GM12878 (cell line): ENCODE measurements around the gene CNR2. TPM values are rescaled to one million over a fixed set of nuclear protein-coding genes. Genes with fewer than 3 reads are reported as not detected.
A peak's percentile ranks its signal among the peaks of the same experiment; 100 is the strongest.

Experiments used
- CBX3 ChIP-seq: fragments of 200-600 bp; sonication (generic); IDR thresholded peaks from 2 replicates; pipeline ENCODE4 v1.6.1; 2016; ENCODE audit warnings: low read depth, borderline replicate concordance
- CHD1 ChIP-seq: IDR thresholded peaks from 2 replicates; pipeline ENCODE4 v1.6.1; 2012; ENCODE audit warnings: low read depth, low read length, improper control_type of control experiment
- EGR1 ChIP-seq, 2 experiments: IDR thresholded peaks; 1 replicate in 1 of 2; 2 replicates in 1 of 2; pipeline ENCODE4 v1.6.1; 2011 to 2012; ENCODE audit warnings: low read depth in 2 of 2, low read length in 2 of 2, borderline replicate concordance in 1 of 2, mild to moderate bottlenecking in 1 of 2, moderate library complexity in 1 of 2
- ETV6 ChIP-seq, 2 experiments: fragments of 450-650 bp in 1 of 2; IDR thresholded peaks in 1 of 2; conservative IDR thresholded peaks in 1 of 2; 2 replicates each; pipeline ENCODE4 v1.6.1; 2014; ENCODE audit warnings: antibody characterized with exemption in 1 of 2, borderline replicate concordance in 1 of 2, low read depth in 1 of 2, mild to moderate bottlenecking in 1 of 2, moderate library complexity in 1 of 2
- HCFC1 ChIP-seq: fragments of 150-350 bp; IDR thresholded peaks from 2 replicates; pipeline ENCODE4 v1.6.1; 2014; ENCODE audit warnings: low read length
- LARP7 ChIP-seq: fragments of 450-650 bp; IDR thresholded peaks from 2 replicates; pipeline ENCODE4 v1.6.1; 2017; ENCODE audit warnings: mild to moderate bottlenecking
- MEF2B ChIP-seq: fragments of 450-650 bp; IDR thresholded peaks from 2 replicates; pipeline ENCODE4 v1.6.1; 2018; ENCODE audit warnings: mild to moderate bottlenecking, moderate library complexity; ENCODE audit not compliant: partially characterized antibody, poor library complexity, severe bottlenecking
- MTA2 ChIP-seq: fragments of 450-650 bp; IDR thresholded peaks from 2 replicates; pipeline ENCODE4 v1.6.1; 2016; ENCODE audit warnings: low read depth, mild to moderate bottlenecking, moderate library complexity
- MTA3 ChIP-seq: IDR thresholded peaks from 2 replicates; pipeline ENCODE4 v1.6.1; 2012; ENCODE audit warnings: low read length, inconsistent platforms, borderline replicate concordance
- MYB ChIP-seq: fragments of 150-350 bp; IDR thresholded peaks from 2 replicates; pipeline ENCODE4 v1.6.1; 2014; ENCODE audit warnings: mild to moderate bottlenecking, low read depth, low read length, borderline replicate concordance
- NFYB ChIP-seq: IDR thresholded peaks from 2 replicates; pipeline ENCODE4 v1.6.1; 2011; ENCODE audit warnings: low read depth, mild to moderate bottlenecking, low read length, improper control_type of control experiment, moderate library complexity; ENCODE audit not compliant: insufficient read depth
- RB1 ChIP-seq: fragments of 450-650 bp; formaldehyde crosslinking; IDR thresholded peaks from 2 replicates; pipeline ENCODE4 v1.6.1; 2017; ENCODE audit warnings: mild to moderate bottlenecking, borderline replicate concordance
- TAF1 ChIP-seq: IDR thresholded peaks from 2 replicates; pipeline ENCODE4 v1.6.1; 2011; ENCODE audit warnings: mild to moderate bottlenecking, low read depth, low read length, borderline replicate concordance
- YBX1 ChIP-seq: fragments of 450-650 bp; IDR thresholded peaks from 2 replicates; pipeline ENCODE4 v1.6.1; 2016; ENCODE audit warnings: antibody characterized with exemption
- ZNF207 ChIP-seq: fragments of 450-650 bp; IDR thresholded peaks from 2 replicates; pipeline ENCODE4 v1.6.1; 2014; ENCODE audit warnings: antibody characterized with exemption, mild to moderate bottlenecking, borderline replicate concordance
- ZNF217 ChIP-seq: fragments of 450-650 bp; IDR thresholded peaks from 2 replicates; pipeline ENCODE4 v1.6.1; 2017; ENCODE audit warnings: antibody characterized with exemption, mild to moderate bottlenecking
- ZNF274 ChIP-seq: IDR thresholded peaks from one replicate; pipeline ENCODE4 v1.8.0; 2011; ENCODE audit not compliant: insufficient read length, insufficient read depth
- ZSCAN29 ChIP-seq: fragments of 450-650 bp; IDR thresholded peaks from 2 replicates; pipeline ENCODE4 v1.6.1; 2017; ENCODE audit warnings: mild to moderate bottlenecking, moderate library complexity
- polyA plus RNA-seq, 11 experiments: library from polyadenylated mRNA; depleted of rRNA in 4 of 11; unstranded in 6 of 11; stranded (reverse) in 5 of 11; fragments of >200 nt; fragmentation: Nextera tagmentation in 4 of 11; fragmentation: Illumina TruSeq in 1 of 11; extraction: Ambion mirVana in 4 of 11; extraction: Trizol in 1 of 11; gene quantifications; 1 replicate in 1 of 11; 2 replicates in 10 of 11; pipeline versions ENCODE4 v1.2.1 to v1.2.3, GENCODE V29; 2011 to 2016; ENCODE audit warnings: inconsistent platforms in 2 of 11, missing spikeins in 2 of 11, low read depth in 1 of 11
- total RNA-seq, 4 experiments: library from RNA; depleted of rRNA in 3 of 4; stranded (reverse); fragments of >200 nt in 3 of 4; fragmentation: Illumina TruSeq in 1 of 4; extraction: Trizol in 1 of 4; gene quantifications; 2 replicates each; pipeline versions ENCODE4 v1.2.1 to v1.2.3, GENCODE V29; 2013 to 2021
- TF ChIP-seq, protein P1 (sequence below): fragments of 450-650 bp; IDR thresholded peaks from 2 replicates; pipeline ENCODE4 v1.6.1; 2016; ENCODE audit warnings: mild to moderate bottlenecking
- TF ChIP-seq, protein P2 (sequence below): fragments of 150-350 bp; IDR thresholded peaks from 2 replicates; pipeline ENCODE4 v1.6.1; 2016; ENCODE audit warnings: low read depth, low read length
- TF ChIP-seq, protein P3 (sequence below): IDR thresholded peaks from 2 replicates; pipeline ENCODE4 v1.6.1; 2011; ENCODE audit warnings: low read depth, mild to moderate bottlenecking, low read length, moderate library complexity, borderline replicate concordance; ENCODE audit errors: extremely low read depth
- TF ChIP-seq, protein P4 (sequence below): fragments of 450-650 bp; IDR thresholded peaks from 2 replicates; pipeline ENCODE4 v1.6.1; 2017; ENCODE audit warnings: mild to moderate bottlenecking, moderate library complexity

CNR2 gene
- total and polyA plus RNA-seq, 10 of the 15 experiments (the other 5 are each of a cell fraction or from before 2014, with no cell fraction given): 0.46 to 19.8 (median 12.2) TPM

DNA sequence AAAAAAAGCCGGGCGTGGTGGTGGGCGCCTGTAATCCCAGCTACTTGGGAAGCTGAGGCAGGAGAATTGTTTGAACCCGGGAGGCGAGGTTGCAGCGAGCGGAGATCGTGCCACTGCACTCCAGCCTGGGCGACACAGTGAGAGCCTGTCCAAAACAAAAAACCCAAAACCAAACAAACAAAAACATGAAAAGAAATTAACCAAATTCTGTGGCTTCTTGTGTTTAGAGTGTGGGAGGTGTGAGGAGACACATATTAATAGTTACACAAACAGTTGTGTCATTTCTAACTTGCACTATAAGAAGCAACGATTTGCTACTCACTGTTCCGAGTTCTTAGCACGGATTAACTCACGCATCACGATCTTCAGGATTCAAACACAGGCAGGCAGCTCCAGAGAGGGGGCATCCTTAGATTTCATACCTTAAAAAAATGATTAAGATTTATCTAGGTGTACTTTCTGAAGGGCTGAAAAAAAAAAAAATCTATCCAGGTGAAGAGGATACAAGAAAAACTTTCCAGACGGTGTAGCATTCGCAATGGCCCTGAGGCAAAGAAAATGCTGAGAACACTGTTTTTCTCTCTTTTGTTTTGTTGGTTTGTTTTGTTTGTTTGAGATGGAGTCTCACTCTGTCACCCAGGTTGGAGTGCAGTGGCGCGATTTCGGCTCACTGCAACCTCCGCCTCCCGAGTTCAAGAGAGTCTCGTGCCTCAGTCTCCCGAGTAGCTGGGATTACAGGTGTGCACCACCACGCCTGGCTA, 87.2 kb downstream of the CNR2 start (continued):
- TF ChIP-seq, protein P1, sequence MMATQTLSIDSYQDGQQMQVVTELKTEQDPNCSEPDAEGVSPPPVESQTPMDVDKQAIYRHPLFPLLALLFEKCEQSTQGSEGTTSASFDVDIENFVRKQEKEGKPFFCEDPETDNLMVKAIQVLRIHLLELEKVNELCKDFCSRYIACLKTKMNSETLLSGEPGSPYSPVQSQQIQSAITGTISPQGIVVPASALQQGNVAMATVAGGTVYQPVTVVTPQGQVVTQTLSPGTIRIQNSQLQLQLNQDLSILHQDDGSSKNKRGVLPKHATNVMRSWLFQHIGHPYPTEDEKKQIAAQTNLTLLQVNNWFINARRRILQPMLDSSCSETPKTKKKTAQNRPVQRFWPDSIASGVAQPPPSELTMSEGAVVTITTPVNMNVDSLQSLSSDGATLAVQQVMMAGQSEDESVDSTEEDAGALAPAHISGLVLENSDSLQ: no peak
- TF ChIP-seq YBX1 (no peak), ZNF207 (no peak), CHD1 (no peak), MTA2 (peak; percentile 54; the same call in 1 of the 2 replicates), LARP7 (no peak), CBX3 (no peak), MYB (no peak), EGR1 (IDR thresholded peaks at IDR 0.05; ENCODE audit: borderline replicate concordance in 1 of 2, low read depth in 2 of 2, low read length in 2 of 2) (no peak), NFYB (no peak), ZNF217 (no peak), MTA3 (peak; percentile 67; the same call in 1 of the 2 replicates), HCFC1 (no peak), ETV6 (conservative IDR thresholded peaks at IDR 0.05 in 1 of 2, IDR thresholded peaks at IDR 0.05 in 1 of 2; ENCODE audit: borderline replicate concordance in 1 of 2, low read depth in 1 of 2) (no peak), TAF1 (peak; percentile 47; the same call in 1 of the 2 replicates), MEF2B (peak; percentile 83), RB1 (no peak), ZNF274 (no peak), ZSCAN29 (no peak)
- TF ChIP-seq, protein P2, sequence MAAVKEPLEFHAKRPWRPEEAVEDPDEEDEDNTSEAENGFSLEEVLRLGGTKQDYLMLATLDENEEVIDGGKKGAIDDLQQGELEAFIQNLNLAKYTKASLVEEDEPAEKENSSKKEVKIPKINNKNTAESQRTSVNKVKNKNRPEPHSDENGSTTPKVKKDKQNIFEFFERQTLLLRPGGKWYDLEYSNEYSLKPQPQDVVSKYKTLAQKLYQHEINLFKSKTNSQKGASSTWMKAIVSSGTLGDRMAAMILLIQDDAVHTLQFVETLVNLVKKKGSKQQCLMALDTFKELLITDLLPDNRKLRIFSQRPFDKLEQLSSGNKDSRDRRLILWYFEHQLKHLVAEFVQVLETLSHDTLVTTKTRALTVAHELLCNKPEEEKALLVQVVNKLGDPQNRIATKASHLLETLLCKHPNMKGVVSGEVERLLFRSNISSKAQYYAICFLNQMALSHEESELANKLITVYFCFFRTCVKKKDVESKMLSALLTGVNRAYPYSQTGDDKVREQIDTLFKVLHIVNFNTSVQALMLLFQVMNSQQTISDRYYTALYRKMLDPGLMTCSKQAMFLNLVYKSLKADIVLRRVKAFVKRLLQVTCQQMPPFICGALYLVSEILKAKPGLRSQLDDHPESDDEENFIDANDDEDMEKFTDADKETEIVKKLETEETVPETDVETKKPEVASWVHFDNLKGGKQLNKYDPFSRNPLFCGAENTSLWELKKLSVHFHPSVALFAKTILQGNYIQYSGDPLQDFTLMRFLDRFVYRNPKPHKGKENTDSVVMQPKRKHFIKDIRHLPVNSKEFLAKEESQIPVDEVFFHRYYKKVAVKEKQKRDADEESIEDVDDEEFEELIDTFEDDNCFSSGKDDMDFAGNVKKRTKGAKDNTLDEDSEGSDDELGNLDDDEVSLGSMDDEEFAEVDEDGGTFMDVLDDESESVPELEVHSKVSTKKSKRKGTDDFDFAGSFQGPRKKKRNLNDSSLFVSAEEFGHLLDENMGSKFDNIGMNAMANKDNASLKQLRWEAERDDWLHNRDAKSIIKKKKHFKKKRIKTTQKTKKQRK: no peak
- TF ChIP-seq, protein P3, sequence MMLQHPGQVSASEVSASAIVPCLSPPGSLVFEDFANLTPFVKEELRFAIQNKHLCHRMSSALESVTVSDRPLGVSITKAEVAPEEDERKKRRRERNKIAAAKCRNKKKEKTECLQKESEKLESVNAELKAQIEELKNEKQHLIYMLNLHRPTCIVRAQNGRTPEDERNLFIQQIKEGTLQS: no peak
- TF ChIP-seq, protein P4, sequence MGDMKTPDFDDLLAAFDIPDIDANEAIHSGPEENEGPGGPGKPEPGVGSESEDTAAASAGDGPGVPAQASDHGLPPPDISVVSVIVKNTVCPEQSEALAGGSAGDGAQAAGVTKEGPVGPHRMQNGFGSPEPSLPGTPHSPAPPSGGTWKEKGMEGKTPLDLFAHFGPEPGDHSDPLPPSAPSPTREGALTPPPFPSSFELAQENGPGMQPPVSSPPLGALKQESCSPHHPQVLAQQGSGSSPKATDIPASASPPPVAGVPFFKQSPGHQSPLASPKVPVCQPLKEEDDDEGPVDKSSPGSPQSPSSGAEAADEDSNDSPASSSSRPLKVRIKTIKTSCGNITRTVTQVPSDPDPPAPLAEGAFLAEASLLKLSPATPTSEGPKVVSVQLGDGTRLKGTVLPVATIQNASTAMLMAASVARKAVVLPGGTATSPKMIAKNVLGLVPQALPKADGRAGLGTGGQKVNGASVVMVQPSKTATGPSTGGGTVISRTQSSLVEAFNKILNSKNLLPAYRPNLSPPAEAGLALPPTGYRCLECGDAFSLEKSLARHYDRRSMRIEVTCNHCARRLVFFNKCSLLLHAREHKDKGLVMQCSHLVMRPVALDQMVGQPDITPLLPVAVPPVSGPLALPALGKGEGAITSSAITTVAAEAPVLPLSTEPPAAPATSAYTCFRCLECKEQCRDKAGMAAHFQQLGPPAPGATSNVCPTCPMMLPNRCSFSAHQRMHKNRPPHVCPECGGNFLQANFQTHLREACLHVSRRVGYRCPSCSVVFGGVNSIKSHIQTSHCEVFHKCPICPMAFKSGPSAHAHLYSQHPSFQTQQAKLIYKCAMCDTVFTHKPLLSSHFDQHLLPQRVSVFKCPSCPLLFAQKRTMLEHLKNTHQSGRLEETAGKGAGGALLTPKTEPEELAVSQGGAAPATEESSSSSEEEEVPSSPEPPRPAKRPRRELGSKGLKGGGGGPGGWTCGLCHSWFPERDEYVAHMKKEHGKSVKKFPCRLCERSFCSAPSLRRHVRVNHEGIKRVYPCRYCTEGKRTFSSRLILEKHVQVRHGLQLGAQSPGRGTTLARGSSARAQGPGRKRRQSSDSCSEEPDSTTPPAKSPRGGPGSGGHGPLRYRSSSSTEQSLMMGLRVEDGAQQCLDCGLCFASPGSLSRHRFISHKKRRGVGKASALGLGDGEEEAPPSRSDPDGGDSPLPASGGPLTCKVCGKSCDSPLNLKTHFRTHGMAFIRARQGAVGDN: no peak
